GM12873 (cell line): ENCODE measurements around the gene ARFIP2.

Experiments
- TF ChIP-seq, protein P1 (sequence below): IDR thresholded peaks from 2 replicates; pipeline ENCODE4 v1.5.1; 2012; ENCODE audit warnings: low read depth, mild to moderate bottlenecking, moderate library complexity, low read length, control low read depth; ENCODE audit not compliant: insufficient read depth; ENCODE audit errors: missing control alignments

The ARFIP2 gene

DNA sequence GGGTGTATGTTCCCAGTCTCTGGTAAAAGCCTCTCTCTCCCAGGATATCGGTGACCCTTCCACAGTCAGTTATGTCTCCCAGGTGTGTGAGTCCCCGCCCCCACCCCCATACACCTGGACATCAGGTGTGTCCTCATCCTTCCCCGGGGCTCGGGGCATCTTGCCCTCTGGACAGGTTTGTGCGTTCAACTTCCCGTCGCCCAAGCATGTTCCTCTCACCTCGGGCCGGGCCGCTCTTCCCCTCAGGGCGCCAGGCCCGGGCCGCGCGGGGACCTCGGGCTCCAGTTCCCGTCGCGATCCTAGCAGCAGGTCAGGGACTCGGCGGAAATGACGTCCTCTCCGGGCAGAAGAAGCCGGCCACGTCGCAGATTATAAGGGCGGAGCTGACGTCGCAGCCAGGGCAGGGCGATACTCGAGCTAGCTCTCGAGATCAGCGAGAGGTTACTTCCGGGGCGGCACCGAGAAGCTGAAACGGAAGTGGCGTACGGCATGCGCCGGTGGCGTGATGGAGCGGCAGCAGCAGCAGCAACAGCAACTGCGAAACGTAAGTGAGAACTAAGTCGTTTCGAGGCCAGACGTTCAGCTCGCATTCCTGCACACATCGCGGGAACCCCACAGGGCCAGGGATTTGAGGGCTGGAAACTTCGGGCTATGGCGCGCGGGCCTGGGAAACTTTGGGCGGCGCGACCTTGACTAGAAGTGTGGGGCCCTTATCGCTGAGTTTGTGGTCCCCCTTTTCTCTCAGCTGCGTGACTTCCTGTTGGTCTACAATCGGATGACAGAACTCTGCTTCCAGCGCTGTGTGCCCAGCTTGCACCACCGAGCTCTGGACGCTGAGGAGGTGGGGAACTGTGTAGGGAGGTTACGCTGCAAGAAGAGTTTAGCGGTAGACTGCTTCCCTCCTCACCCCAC is at the start of gene ARFIP2, which contains the start of gene TIMM10B:
ARFIP2 (minus strand) TSS at position 320 of the 912 bp plus-strand sequence. CDS start 910 bp downstream, outside the sequence.
TIMM10B (plus strand) TSS at position 490 of the 912 bp plus-strand sequence; CDS start at position 506, 16 bp downstream.
- TF ChIP-seq, protein P1, sequence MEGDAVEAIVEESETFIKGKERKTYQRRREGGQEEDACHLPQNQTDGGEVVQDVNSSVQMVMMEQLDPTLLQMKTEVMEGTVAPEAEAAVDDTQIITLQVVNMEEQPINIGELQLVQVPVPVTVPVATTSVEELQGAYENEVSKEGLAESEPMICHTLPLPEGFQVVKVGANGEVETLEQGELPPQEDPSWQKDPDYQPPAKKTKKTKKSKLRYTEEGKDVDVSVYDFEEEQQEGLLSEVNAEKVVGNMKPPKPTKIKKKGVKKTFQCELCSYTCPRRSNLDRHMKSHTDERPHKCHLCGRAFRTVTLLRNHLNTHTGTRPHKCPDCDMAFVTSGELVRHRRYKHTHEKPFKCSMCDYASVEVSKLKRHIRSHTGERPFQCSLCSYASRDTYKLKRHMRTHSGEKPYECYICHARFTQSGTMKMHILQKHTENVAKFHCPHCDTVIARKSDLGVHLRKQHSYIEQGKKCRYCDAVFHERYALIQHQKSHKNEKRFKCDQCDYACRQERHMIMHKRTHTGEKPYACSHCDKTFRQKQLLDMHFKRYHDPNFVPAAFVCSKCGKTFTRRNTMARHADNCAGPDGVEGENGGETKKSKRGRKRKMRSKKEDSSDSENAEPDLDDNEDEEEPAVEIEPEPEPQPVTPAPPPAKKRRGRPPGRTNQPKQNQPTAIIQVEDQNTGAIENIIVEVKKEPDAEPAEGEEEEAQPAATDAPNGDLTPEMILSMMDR, result no peak

GRCh38 chr11:6530848-6531247 is 49.7 kb upstream of the ARFIP2 start:
- TF ChIP-seq, protein P1, result no peak

- TF ChIP-seq, protein P1, result no peak
These were observed 48.1 kb upstream of the ARFIP2 start for GRCh38 chr11:6529266-6529665.

- TF ChIP-seq, protein P1, result no peak
These were observed 45.4 kb upstream of the ARFIP2 start for GRCh38 chr11:6526411-6527135.

DNA sequence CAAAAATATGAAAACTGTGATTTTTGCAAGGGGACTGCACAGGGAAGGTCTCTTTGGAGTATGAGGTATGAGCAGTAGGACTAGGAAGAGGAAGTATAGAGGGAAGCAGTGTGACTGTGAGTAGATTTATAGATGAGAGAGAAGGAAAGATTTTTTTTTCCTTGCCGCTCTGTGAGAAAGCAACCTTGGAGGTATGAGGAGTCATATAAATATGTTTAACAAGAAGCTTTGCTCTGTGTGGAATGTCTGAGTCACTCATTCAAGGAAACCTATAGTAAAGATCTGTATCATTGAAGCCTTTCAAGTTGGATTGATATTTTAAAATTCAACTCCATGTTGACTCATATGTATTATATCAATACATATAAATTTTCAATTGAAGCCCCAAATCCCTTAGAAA is 42.1 kb upstream of the ARFIP2 start:
- TF ChIP-seq, protein P1, result no peak

- TF ChIP-seq, protein P1, result no peak
These were observed 39.1 kb upstream of the ARFIP2 start for GRCh38 chr11:6520265-6520664.

DNA sequence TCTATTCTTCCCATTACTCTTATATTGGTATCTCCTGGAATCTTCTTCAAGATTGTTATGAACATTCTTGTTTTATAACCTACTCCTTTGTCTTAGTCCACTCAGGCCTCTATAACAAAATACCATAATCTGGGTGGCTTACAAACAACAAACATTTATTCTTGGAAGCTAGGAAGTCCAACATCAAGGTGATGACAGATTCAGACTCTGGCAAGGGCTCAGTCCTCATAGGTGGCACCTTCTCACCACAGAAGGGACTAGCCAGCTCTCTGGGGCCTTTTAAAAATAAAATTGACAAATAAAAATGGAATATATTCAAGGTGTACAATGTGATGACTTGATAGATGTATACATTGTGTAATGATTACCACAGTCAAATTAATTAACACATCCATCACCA is 35.7 kb upstream of the ARFIP2 start:
- TF ChIP-seq, protein P1, result no peak
